H1 (cell line): ENCODE data around the gene TNRC6C. TPM values are rescaled to one million over a fixed set of nuclear protein-coding genes. Genes with fewer than 3 reads are reported as not detected.

ENCODE experiments used
- CTCF ChIA-PET: fragments of 300-600 bp; sonication (Branson Sonifier 250); formaldehyde crosslinking; loops from one replicate; lab custom pipeline; 2021; ENCODE audit not compliant: partially characterized antibody; lab: Charles Lee
- POLR2A ChIA-PET: fragments of 300-600 bp; sonication (Branson Sonifier 250); formaldehyde crosslinking; loops from one replicate; lab custom pipeline; 2021; ENCODE audit warnings: inconsistent platforms; ENCODE audit not compliant: partially characterized antibody; lab: Charles Lee
- DNase-seq, 2 experiments: peaks; one replicate each; pipeline versions ENCODE4 v3.0.0 to v3.0.0-alpha.2; 2010 to 2022; ENCODE audit warnings: low spot score in 2 of 2, low read depth in 1 of 2, mixed read lengths in 1 of 2
- FAIRE-seq: peaks from 2 replicates; lab custom pipeline; 2011; peaks lifted over from hg19 to GRCh38; lab: Jason Lieb, UNC
- H2AFZ ChIP-seq: 2 replicates; pipeline ENCODE4 v1.8.1; 2012; ENCODE audit warnings: low read length, inconsistent platforms
- H2AK5ac ChIP-seq: 2 replicates; pipeline ENCODE4 v1.6.1; 2013; ENCODE audit warnings: low read depth, low read length
- H2BK120ac ChIP-seq: replicated peaks from 2 replicates; pipeline ENCODE3; 2013; ENCODE audit warnings: low read depth, low read length, inconsistent platforms
- H2BK12ac ChIP-seq: 2 replicates; pipeline ENCODE4 v1.6.1; 2013; ENCODE audit warnings: low read depth, low read length
- H2BK15ac ChIP-seq: 2 replicates; pipeline ENCODE4 v1.6.1; 2013; ENCODE audit warnings: low read length
- H2BK20ac ChIP-seq: 2 replicates; pipeline ENCODE4 v1.6.1; 2013; ENCODE audit warnings: low read length
- H2BK5ac ChIP-seq: 2 replicates; pipeline ENCODE4 v1.6.1; 2013; ENCODE audit warnings: low read depth, low read length
- H3K14ac ChIP-seq: 2 replicates; pipeline ENCODE4 v1.6.1; 2013; ENCODE audit warnings: inconsistent platforms; ENCODE audit not compliant: insufficient read length
- H3K18ac ChIP-seq: 2 replicates; pipeline ENCODE4 v1.6.1; 2013; ENCODE audit warnings: low read length; ENCODE audit errors: extremely low read depth
- H3K23ac ChIP-seq: 2 replicates; pipeline ENCODE4 v1.6.1; 2013; ENCODE audit warnings: inconsistent platforms; ENCODE audit not compliant: insufficient read length
- H3K23me2 ChIP-seq: 2 replicates; pipeline ENCODE4 v1.6.1; 2013; ENCODE audit warnings: low read depth, low read length
- H3K27ac ChIP-seq: 2 replicates; pipeline ENCODE4 v1.6.1; 2011; ENCODE audit warnings: low read depth, low read length, inconsistent platforms
- H3K27me3 ChIP-seq, 4 experiments: replicated peaks in 1 of 4; 1 replicate in 1 of 4; 2 replicates in 3 of 4; pipeline versions ENCODE4 v1.6.1 to v1.8.1; 2011 to 2013; ENCODE audit warnings: low read length in 3 of 4, mild to moderate bottlenecking in 3 of 4, inconsistent platforms in 2 of 4, mixed read lengths in 2 of 4, moderate library complexity in 1 of 4; ENCODE audit not compliant: control insufficient read depth in 3 of 4, insufficient read depth in 3 of 4; ENCODE audit errors: extremely low read depth in 1 of 4
- H3K36me3 ChIP-seq, 4 experiments: 2 replicates each; pipeline versions ENCODE4 v1.6.1 to v1.8.1; 2011 to 2013; ENCODE audit warnings: mild to moderate bottlenecking in 4 of 4, low read length in 3 of 4, moderate library complexity in 2 of 4, control low read depth in 1 of 4, inconsistent platforms in 1 of 4; ENCODE audit not compliant: insufficient read depth in 4 of 4, control insufficient read depth in 2 of 4
- H3K4ac ChIP-seq: replicated peaks from 2 replicates; pipeline ENCODE3; 2013; ENCODE audit warnings: low read length, low read depth, mixed read lengths, inconsistent platforms; ENCODE audit not compliant: insufficient read length
- H3K4me1 ChIP-seq, 4 experiments: replicated peaks in 1 of 4; 1 replicate in 1 of 4; 2 replicates in 3 of 4; pipeline versions ENCODE4 v1.6.1 to v1.8.1; 2011 to 2013; ENCODE audit warnings: low read length in 3 of 4, inconsistent platforms in 2 of 4, mixed read lengths in 1 of 4; ENCODE audit not compliant: insufficient read depth in 4 of 4, control insufficient read depth in 3 of 4
- H3K4me2 ChIP-seq, 2 experiments: 2 replicates each; pipeline versions ENCODE4 v1.6.1 to v1.8.1; 2011 to 2013; ENCODE audit warnings: low read depth in 2 of 2, low read length in 2 of 2, control low read depth in 1 of 2, inconsistent platforms in 1 of 2, mild to moderate bottlenecking in 1 of 2; ENCODE audit not compliant: insufficient read depth in 1 of 2
- H3K4me3 ChIP-seq, 4 experiments: fragments of 200-600, 300-600 bp in 1 of 4; sonication (generic), shearing (Covaris generic), sonication (Bioruptor Twin) in 1 of 4; 2 replicates each; pipeline versions ENCODE4 v1.5.1 to v1.8.1; 2011 to 2016; ENCODE audit warnings: low read length in 4 of 4, low read depth in 3 of 4, control low read depth in 2 of 4, inconsistent platforms in 2 of 4, mild to moderate bottlenecking in 2 of 4, mixed read lengths in 1 of 4, moderate library complexity in 1 of 4; ENCODE audit not compliant: insufficient read depth in 2 of 4; ENCODE audit errors: extremely low read depth in 1 of 4
- H3K56ac ChIP-seq: replicated peaks from 2 replicates; pipeline ENCODE3; 2013; ENCODE audit warnings: low read depth, mild to moderate bottlenecking, mixed read lengths, low read length, inconsistent platforms; ENCODE audit not compliant: insufficient read length
- H3K79me1 ChIP-seq: 2 replicates; pipeline ENCODE4 v1.6.1; 2013; ENCODE audit warnings: low read depth, low read length, control low read depth
- H3K79me2 ChIP-seq, 2 experiments: 2 replicates each; pipeline versions ENCODE4 v1.6.1 to v1.8.1; 2012 to 2013; ENCODE audit warnings: low read length in 2 of 2, mild to moderate bottlenecking in 2 of 2, inconsistent platforms in 1 of 2; ENCODE audit not compliant: insufficient read depth in 2 of 2, control insufficient read depth in 1 of 2
- H3K9ac ChIP-seq, 4 experiments: replicated peaks in 1 of 4; 1 replicate in 1 of 4; 2 replicates in 3 of 4; pipeline versions ENCODE4 v1.6.1 to v1.8.1; 2011 to 2013; ENCODE audit warnings: low read depth in 3 of 4, low read length in 3 of 4, control low read depth in 2 of 4, mild to moderate bottlenecking in 2 of 4, moderate library complexity in 2 of 4, inconsistent platforms in 1 of 4; ENCODE audit errors: extremely low read depth in 1 of 4
- H3K9me3 ChIP-seq, 2 experiments: 2 replicates each; pipeline versions ENCODE4 v1.6.1 to v1.8.1; 2012 to 2013; ENCODE audit warnings: mild to moderate bottlenecking in 2 of 2, moderate library complexity in 2 of 2, control low read depth in 1 of 2, inconsistent platforms in 1 of 2, low read depth in 1 of 2, low read length in 1 of 2, mixed read lengths in 1 of 2; ENCODE audit not compliant: insufficient read depth in 2 of 2
- H4K20me1 ChIP-seq, 2 experiments: replicated peaks in 1 of 2; 2 replicates each; pipeline versions ENCODE3 to v1.8.1; 2011 to 2013; ENCODE audit warnings: inconsistent platforms in 2 of 2, low read length in 2 of 2, mild to moderate bottlenecking in 1 of 2; ENCODE audit not compliant: insufficient read depth in 2 of 2, control insufficient read depth in 1 of 2
- H4K5ac ChIP-seq: 2 replicates; pipeline ENCODE4 v1.6.1; 2013; ENCODE audit warnings: low read length, low read depth, mixed read lengths, inconsistent platforms; ENCODE audit not compliant: insufficient read length
- H4K8ac ChIP-seq: 2 replicates; pipeline ENCODE4 v1.8.0; 2013; ENCODE audit warnings: mild to moderate bottlenecking, moderate library complexity, low read length, inconsistent platforms; ENCODE audit not compliant: insufficient read depth; ENCODE audit errors: extremely low read depth
- H4K91ac ChIP-seq: replicated peaks from 2 replicates; pipeline ENCODE3; 2013; ENCODE audit warnings: low read length, mixed read lengths, inconsistent platforms; ENCODE audit not compliant: insufficient read length
- RFX5 ChIP-seq: IDR thresholded peaks from 2 replicates; pipeline ENCODE4 v1.6.1; 2011; ENCODE audit warnings: low read depth, low read length, improper control_type of control experiment, borderline replicate concordance
- WGBS, 2 experiments: shearing (Covaris generic) in 1 of 2; methylation state at CpG; one replicate each; pipeline versions ENCODE4 v1.1.6 to v1.1.7; 2013 to 2015; ENCODE audit warnings: low lambda C conversion rate in 2 of 2, mixed read lengths in 2 of 2, inconsistent platforms in 1 of 2, low coverage in 1 of 2, missing lambda C conversion rate in 1 of 2; ENCODE audit not compliant: insufficient replicate concordance in 2 of 2, insufficient coverage in 1 of 2, insufficient read length in 1 of 2; ENCODE audit errors: extremely low coverage in 1 of 2, missing lambda C conversion rate in 1 of 2; 5-methylcytosine and 5-hydroxymethylcytosine counted together
- polyA plus RNA-seq, 7 experiments: library from polyadenylated mRNA; depleted of rRNA in 3 of 7; stranded (reverse) in 5 of 7; unstranded in 2 of 7; fragments of >200 nt in 5 of 7; fragments of 200-250 nt in 2 of 7; gene quantifications; 1 replicate in 5 of 7; 2 replicates in 1 of 7; 4 replicates in 1 of 7; pipeline versions ENCODE4 v1.2.1 to v1.2.3, GENCODE V29; 2011 to 2013; ENCODE audit warnings: missing spikeins in 2 of 7, mixed read lengths in 2 of 7
- total RNA-seq: library from RNA; stranded (reverse); fragmentation: NEBNext Ultra II Directional; extraction: Animal tissue kit (Norgen Biotek cat#: 25700); gene quantifications from 2 replicates; pipeline ENCODE4 v1.2.1, GENCODE V29; 2021

Gene TNRC6C
- total and polyA plus RNA-seq, 2 of the 8 experiments (the other 6 are each of a cell fraction or from before 2014, with no cell fraction given) = 2.8 to 28.9 TPM

- Histone ChIP-seq H4K5ac (no peak overlapping the region), H3K4me2 (no peak overlapping the region), H3K79me1 (peaks cover 2% of the 10 kb centered on the region; the same call in 1 of the 2 replicates), H4K8ac (no peak overlapping the region), H3K4me3 (no peak overlapping the region), H3K27ac (no peak overlapping the region), H3K18ac (no peak overlapping the region), H2AK5ac (no peak overlapping the region), H3K79me2 (no peaks in the 10 kb centered on the region), H2BK5ac (no peak overlapping the region), H2BK20ac (no peak overlapping the region), H3K23me2 (no peaks in the 10 kb centered on the region), H3K14ac (no peak overlapping the region), H3K36me3 (peaks cover 3 to 16% (median 7%) of the 10 kb centered on the region in 4 experiments; a peak in 5 of 8 replicates), H2BK12ac (no peak overlapping the region), H3K9me3 (no peaks in the 10 kb centered on the region), H3K4ac (no peak overlapping the region), H4K20me1 (peaks cover 0 to 7% of the 10 kb centered on the region in 2 experiments), H2BK120ac (no peak overlapping the region), H3K4me1 (no peaks in the 10 kb centered on the region), H3K56ac (no peak overlapping the region), H2BK15ac (no peak overlapping the region), H3K9ac (no peak overlapping the region), H4K91ac (no peak overlapping the region), H2AFZ (no peak overlapping the region), H3K27me3 (peaks cover 0 to 1% (median 0%) of the 10 kb centered on the region in 4 experiments; a peak in 1 of 7 replicates), H3K23ac (no peak overlapping the region)
- DNase-seq = no peak
- ChIA-PET CTCF (interaction anchor here (0.6 to 2.9 kb wide), 3 partner anchors 11 to 983 kb away, joined by 3 to 13 read pairs (median 4); no protein-coding TSS in a partner anchor), POLR2A (interaction anchor here (0.6 to 1.0 kb wide), 2 partner anchors 10 to 145 kb away, joined by 3 to 4 read pairs; no protein-coding TSS in a partner anchor)
- TF ChIP-seq RFX5 = no peak
- whole genome bisulfite sequencing, 2 experiments = 89% methylated on average over 1 of the region's 1 CpG; no CpG with 5 or more reads in 1 of the 2 experiments
- no peak for FAIRE-seq
Measured at GRCh38 chr17:78029697-78030096, 71.2 kb downstream of the TNRC6C start.
